ENCODE results near the gene HIVEP3.

GRCh38 chr1:41917835-41918449 lies 780 bp downstream of the HIVEP3 start:
- TF ChIP-seq EZH2phosphoT487 (IDR thresholded peaks at IDR 0.05) (no peak), CTCF (IDR thresholded peaks at IDR 0.05) (no peak), EZH2 (IDR thresholded peaks at IDR 0.05) (peak; percentile 58)
